Upper lobe of right lung (tissue), 1 donor: ENCODE data around the gene IGSF23. TPM values are rescaled to one million over a fixed set of nuclear protein-coding genes. Genes with fewer than 3 reads are reported as not detected.

ENCODE experiments used
- ATAC-seq: fragments of 200-7000 bp; cut with Tn5 transposase; one replicate; pipeline ENCODE4 v1.9.1; 2020; ENCODE audit warnings: mild to moderate bottlenecking, moderate library complexity
- DNase-seq: peaks from one replicate; pipeline ENCODE4 v3.0.0-alpha.2; 2020
- H3K27ac ChIP-seq: fragments of 200-600 bp; one replicate; pipeline ENCODE4 v1.8.0; 2022
- H3K27me3 ChIP-seq: fragments of 200-600 bp; one replicate; pipeline ENCODE4 v1.8.0; 2022; ENCODE audit warnings: mild to moderate bottlenecking
- H3K36me3 ChIP-seq: fragments of 200-600 bp; one replicate; pipeline ENCODE4 v1.8.0; 2022
- H3K4me1 ChIP-seq: fragments of 200-600 bp; one replicate; pipeline ENCODE4 v1.8.0; 2022
- H3K4me3 ChIP-seq: fragments of 200-600 bp; one replicate; pipeline ENCODE4 v1.8.0; 2022; ENCODE audit warnings: mild to moderate bottlenecking
- H3K9me3 ChIP-seq: fragments of 200-600 bp; one replicate; pipeline ENCODE4 v1.8.0; 2022
- intact Hi-C: fragments of 100-400 bp; cut with DNase I; formaldehyde crosslinking; loops from one replicate; pipeline ENCODE4 v1.11.0; 2022
- total RNA-seq: library from RNA; stranded (reverse); fragmentation: NEBNext Ultra II Directional; extraction: Animal tissue kit (Norgen Biotek cat#: 25700); gene quantifications from one replicate; pipeline ENCODE4 v1.2.1, GENCODE V29; 2021
- TF ChIP-seq, protein P1 (sequence below): fragments of 200-600 bp; IDR thresholded peaks from one replicate; pipeline ENCODE4 v1.8.0; 2022; ENCODE audit warnings: antibody characterized with exemption
- donor health status: DM: no; HTN: yes; CAD: no; lungs with severe emphysema.

The IGSF23 gene
- total RNA-seq, 1 donor from 2014 or later = not detected

DNA sequence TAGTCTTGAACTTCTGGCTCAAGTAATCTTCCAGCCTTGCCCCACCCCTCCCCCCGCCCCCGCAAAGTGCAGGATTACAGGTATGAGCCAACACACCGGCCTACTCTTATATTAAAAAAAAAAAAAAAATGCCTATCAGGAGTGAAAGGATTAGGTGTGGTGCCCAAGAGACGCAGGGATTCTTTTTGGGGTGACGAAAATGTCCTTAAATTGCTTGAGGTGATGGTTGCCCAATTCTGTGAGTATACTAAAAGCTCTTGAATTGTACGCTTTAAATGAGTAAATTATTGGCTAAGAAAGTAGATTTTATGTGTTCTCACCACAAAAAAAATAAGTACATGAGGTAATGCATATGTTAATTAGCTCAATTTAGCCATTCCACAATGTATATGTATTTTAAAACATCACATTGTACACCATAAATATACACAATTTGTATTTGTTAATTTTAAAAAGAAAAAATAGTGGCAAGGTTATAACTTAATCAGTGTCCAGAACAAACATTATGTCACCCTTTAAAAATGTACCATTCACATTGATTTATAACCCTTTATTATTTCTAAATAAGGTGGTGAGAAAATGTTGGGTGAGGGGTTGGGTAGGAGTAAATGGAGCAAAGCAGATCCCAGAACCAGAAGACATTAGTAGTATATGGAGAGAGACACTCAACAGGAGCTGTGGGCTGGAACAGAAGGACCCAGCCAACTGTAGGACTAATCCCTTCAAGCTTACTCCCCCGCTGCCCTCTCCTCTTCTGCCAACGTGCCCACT, 3.9 kb downstream of the IGSF23 start:
- intact Hi-C loops = no loop called here
- no peaks in the 10 kb centered on the region for H3K36me3 ChIP-seq
- no peak overlapping the region for H3K4me3 ChIP-seq
- DNase-seq = no peak
- H3K9me3 ChIP-seq = no peaks in the 10 kb centered on the region
- ATAC-seq = no peak
- no peak overlapping the region for H3K27ac ChIP-seq
- no peaks in the 10 kb centered on the region for H3K27me3 ChIP-seq
- H3K4me1 ChIP-seq = no peaks in the 10 kb centered on the region
- TF ChIP-seq, protein P1, sequence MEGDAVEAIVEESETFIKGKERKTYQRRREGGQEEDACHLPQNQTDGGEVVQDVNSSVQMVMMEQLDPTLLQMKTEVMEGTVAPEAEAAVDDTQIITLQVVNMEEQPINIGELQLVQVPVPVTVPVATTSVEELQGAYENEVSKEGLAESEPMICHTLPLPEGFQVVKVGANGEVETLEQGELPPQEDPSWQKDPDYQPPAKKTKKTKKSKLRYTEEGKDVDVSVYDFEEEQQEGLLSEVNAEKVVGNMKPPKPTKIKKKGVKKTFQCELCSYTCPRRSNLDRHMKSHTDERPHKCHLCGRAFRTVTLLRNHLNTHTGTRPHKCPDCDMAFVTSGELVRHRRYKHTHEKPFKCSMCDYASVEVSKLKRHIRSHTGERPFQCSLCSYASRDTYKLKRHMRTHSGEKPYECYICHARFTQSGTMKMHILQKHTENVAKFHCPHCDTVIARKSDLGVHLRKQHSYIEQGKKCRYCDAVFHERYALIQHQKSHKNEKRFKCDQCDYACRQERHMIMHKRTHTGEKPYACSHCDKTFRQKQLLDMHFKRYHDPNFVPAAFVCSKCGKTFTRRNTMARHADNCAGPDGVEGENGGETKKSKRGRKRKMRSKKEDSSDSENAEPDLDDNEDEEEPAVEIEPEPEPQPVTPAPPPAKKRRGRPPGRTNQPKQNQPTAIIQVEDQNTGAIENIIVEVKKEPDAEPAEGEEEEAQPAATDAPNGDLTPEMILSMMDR = no peak

DNA sequence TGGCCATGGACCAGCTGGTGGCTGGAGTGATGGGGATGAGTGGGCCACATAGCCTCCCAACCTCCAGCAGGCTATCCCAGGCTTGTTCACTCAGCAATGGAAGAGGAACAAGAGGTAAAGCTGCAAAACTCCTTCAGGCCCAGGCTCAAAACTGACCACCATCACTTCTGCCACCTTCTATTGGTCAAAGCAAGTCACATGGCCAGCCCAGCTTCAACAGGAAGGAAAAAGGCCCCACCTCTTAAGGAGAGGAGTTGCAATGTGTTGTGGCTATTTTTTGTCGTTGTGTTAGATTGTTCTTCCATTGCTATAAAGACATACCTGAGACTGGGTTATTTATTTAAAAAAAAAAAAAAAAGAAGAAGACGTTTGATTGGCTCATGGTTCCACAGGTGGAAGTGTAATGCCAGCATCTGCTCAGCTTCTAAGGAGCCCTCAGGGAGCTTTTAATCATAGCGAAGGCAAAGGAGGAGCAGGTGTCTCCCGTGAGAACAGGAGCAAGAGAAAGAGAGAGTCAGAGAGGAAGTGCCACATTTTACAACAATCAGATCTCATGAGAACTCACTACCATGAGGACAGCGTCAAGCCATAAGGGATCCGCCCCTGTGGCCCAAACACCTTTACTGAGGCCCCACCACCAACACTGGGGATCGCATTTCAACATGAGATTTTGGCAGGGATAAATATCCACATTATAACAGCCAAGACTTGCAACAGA, 5.4 kb downstream of the IGSF23 start:
- DNase-seq (no peak), ATAC-seq (no peak)
- TF ChIP-seq, protein P1 = no peak
- no peaks in the 10 kb centered on the region for H3K4me1 ChIP-seq
- intact Hi-C loops = no loop called here
- H3K9me3 ChIP-seq = no peaks in the 10 kb centered on the region
- H3K27ac ChIP-seq = no peak overlapping the region
- H3K36me3 ChIP-seq = no peaks in the 10 kb centered on the region
- H3K4me3 ChIP-seq = no peak overlapping the region
- H3K27me3 ChIP-seq = no peaks in the 10 kb centered on the region

DNA sequence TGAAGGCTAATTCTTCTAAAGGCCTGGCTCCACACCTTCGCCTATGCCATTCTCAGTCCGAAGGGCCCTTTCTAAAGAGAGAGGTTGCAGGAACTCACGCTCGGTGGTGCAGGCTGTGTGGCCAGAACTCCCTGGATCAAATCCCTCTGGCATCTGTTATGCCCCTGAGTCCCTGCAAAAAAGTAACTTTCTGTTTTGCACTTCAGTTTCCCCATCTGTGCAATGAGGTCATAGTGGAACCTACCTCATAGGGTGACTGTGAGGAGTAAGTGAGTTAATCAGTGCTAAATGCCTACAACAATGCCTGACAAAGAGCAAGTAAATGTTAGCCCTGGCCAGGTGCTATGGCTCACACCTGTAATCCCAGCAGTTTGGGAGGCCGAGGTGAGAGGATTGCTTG, 7.3 kb downstream of the IGSF23 start:
- intact Hi-C loops = no loop called here
- Histone ChIP-seq H3K36me3 (no peaks in the 10 kb centered on the region), H3K27me3 (no peaks in the 10 kb centered on the region), H3K27ac (no peak overlapping the region), H3K4me3 (no peak overlapping the region), H3K4me1 (no peaks in the 10 kb centered on the region), H3K9me3 (no peaks in the 10 kb centered on the region)
- TF ChIP-seq, protein P1 = no peak
- DNase-seq = no peak
- no peak for ATAC-seq

DNA sequence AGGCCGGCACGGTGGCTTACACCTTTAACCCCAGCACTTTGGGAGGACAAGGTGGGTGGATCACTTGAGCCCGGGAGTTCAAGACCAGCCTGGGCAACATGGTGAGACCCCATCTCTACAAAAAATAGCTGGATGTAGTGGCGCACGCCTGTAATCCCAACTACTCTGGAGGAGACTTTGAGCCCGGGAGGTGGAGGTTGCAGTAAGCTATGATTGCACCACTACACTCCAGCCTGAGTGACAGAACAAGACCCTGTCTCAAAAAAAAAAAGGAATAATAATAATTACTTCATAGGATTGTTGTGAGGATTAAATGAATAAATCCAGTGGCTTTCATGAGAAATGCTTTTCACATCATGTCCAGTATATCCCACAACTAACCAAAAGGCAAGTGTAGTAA, 8.0 kb downstream of the IGSF23 start:
- Histone ChIP-seq H3K4me1 (no peaks in the 10 kb centered on the region), H3K36me3 (no peaks in the 10 kb centered on the region), H3K27me3 (no peaks in the 10 kb centered on the region), H3K9me3 (no peaks in the 10 kb centered on the region), H3K27ac (no peak overlapping the region), H3K4me3 (no peak overlapping the region)
- ATAC-seq (no peak), DNase-seq (no peak)
- TF ChIP-seq, protein P1 = no peak
- intact Hi-C loops = no loop called here

DNA sequence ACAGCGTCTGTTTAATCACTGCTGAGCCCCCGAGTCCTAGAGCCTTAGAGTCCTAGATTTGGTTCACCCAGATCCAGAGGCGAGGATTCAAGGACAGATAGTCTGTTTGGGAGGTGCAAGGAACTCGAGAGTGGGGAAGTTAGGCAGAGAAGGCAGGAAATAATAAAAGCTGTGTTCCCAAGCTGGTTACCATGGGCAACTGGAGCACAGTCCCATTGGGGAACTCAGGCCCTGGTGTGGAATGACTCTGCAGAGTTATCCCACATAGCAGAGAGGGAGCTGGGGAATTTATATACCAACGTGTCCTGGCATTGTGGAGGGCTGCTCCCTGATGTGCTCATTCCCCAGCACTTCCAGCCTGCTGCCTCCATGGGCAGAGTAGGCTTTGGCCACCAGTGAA, 9.7 kb downstream of the IGSF23 start:
- TF ChIP-seq, protein P1 = no peak

More for the DNA sequence above, 9.7 kb downstream of the IGSF23 start:
- DNase-seq (no peak), ATAC-seq (peak; percentile 74)
- no peaks in the 10 kb centered on the region for H3K27me3 ChIP-seq
- no peaks in the 10 kb centered on the region for H3K36me3 ChIP-seq
- H3K27ac ChIP-seq = no peak overlapping the region
- intact Hi-C loops = no loop called here
- no peaks in the 10 kb centered on the region for H3K4me1 ChIP-seq
- H3K4me3 ChIP-seq = no peak overlapping the region
- no peaks in the 10 kb centered on the region for H3K9me3 ChIP-seq
